Activated CD8-positive, alpha-beta T cell treated with anti-CD3 and anti-CD28 coated beads for 36 hours (primary cell): ENCODE results near the gene CD2. TPM values are rescaled to one million over a fixed set of nuclear protein-coding genes. Genes with fewer than 3 reads are reported as not detected.

ENCODE experiments used
- ATAC-seq: fragments of 200-7000 bp; cut with Tn5 transposase; one replicate; pipeline ENCODE4 v1.10.0; 2021; ENCODE audit warnings: mild to moderate bottlenecking, moderate library complexity
- CTCF ChIA-PET: fragments of 350-600 bp; sonication (Branson Sonifier 250); formaldehyde crosslinking; loops from one replicate; lab custom pipeline; 2021; ENCODE audit warnings: antibody characterized with exemption; lab: Charles Lee
- POLR2A ChIA-PET: fragments of 350-600 bp; sonication (Branson Sonifier 250); formaldehyde crosslinking; loops from one replicate; lab custom pipeline; 2021; ENCODE audit warnings: antibody characterized with exemption; lab: Charles Lee
- DNase-seq: peaks from one replicate; pipeline ENCODE4 v3.0.0-alpha.2; 2020
- H3K27ac Mint-ChIP-seq: one replicate; pipeline ENCODE4 v1.8.0; 2021; ENCODE audit warnings: mild to moderate bottlenecking, mixed read lengths
- H3K27me3 Mint-ChIP-seq: one replicate; pipeline ENCODE4 v1.8.0; 2021; ENCODE audit warnings: mixed read lengths
- H3K36me3 Mint-ChIP-seq: one replicate; pipeline ENCODE4 v1.8.0; 2021; ENCODE audit warnings: low read depth, mixed read lengths
- H3K4me1 Mint-ChIP-seq: one replicate; pipeline ENCODE4 v1.8.0; 2021; ENCODE audit warnings: low read depth, mixed read lengths
- H3K4me3 Mint-ChIP-seq: one replicate; pipeline ENCODE4 v1.8.0; 2021; ENCODE audit warnings: mild to moderate bottlenecking, moderate library complexity, mixed read lengths
- H3K9me3 Mint-ChIP-seq: one replicate; pipeline ENCODE4 v1.8.0; 2021; ENCODE audit warnings: mixed read lengths
- CTCF ChIP-seq: fragments of 200-600 bp; IDR thresholded peaks from one replicate; pipeline ENCODE4 v1.8.0; 2022; ENCODE audit warnings: antibody characterized with exemption, mild to moderate bottlenecking
- intact Hi-C: fragments of 100-400 bp; cut with micrococcal nuclease; formaldehyde crosslinking; loops from one replicate; pipeline ENCODE4 v1.10.0; 2022
- total RNA-seq, 2 experiments: library from RNA; stranded (reverse); gene quantifications; one replicate each; pipeline ENCODE4 v1.2.3, GENCODE V29; 2021

CD2 gene
- 100 to 1,000 TPM; 217 to 220 TPM for total RNA-seq

GRCh38 chr1:116754198-116754977, at the start of gene CD2:
TSS of gene CD2 (plus strand) at chr1:116754430. CDS start at chr1:116754493, 63 bp downstream.
- ChIA-PET CTCF (interaction anchor here (1.0 to 6.7 kb wide), 10 partner anchors 10 to 306 kb away, joined by 3 to 102 read pairs (median 8); partner anchors contain the start of gene TTF2), POLR2A (interaction anchor here (0.8 to 23.7 kb wide), 10 partner anchors 9 to 306 kb away, joined by 3 to 850 read pairs (median 26); partner anchors contain the start of gene TTF2)
- ATAC-seq (peak; percentile 78), DNase-seq (peak; percentile 81)
- Mint-ChIP-seq H3K36me3 (peaks cover 67% of the 10 kb centered on the region), H3K4me1 (peaks cover 23% of the 10 kb centered on the region), H3K27ac (peak within 1 kb of the TSS; percentile 99), H3K4me3 (peak within 1 kb of the TSS; percentile 98), H3K9me3 (peaks cover 9% of the 10 kb centered on the region), H3K27me3 (no peaks in the 10 kb centered on the region)
- no peak for TF ChIP-seq CTCF
- intact Hi-C loops = loop anchor here (1.0 to 10.0 kb wide), 2 partner anchors 16 to 380 kb away; partner anchors contain the start of gene ATP1A1

DNA sequence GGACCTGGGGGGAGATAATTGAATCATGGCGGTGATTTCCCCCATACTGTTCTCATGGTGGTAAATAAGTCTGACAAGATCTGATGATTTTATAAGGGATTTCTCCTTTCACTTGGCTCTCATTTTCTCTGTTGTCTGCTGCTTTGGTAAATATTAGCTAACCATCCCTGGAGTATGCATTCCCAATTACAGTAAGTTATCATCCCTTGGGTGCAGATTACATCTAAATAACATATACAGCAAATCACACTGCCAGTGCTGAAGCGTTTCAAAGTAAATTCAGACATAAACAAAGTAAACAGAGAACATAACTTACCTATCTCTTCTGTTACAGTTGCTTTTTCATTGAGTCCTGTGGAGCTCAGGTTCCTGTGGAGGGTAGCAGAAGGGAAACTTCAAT, 48.1 kb upstream of the CD2 start:
- CTCF ChIA-PET = interaction anchor here (0.9 to 1.2 kb wide), 2 partner anchors 111 to 229 kb away, joined by 3 read pairs; no protein-coding TSS in a partner anchor

GRCh38 chr1:116706841-116707240, 47.4 kb upstream of the CD2 start:
- Mint-ChIP-seq H3K36me3 (no peaks in the 10 kb centered on the region), H3K27ac (no peak overlapping the region), H3K9me3 (peaks cover 4% of the 10 kb centered on the region), H3K4me1 (peaks cover 3% of the 10 kb centered on the region), H3K27me3 (peaks cover 6% of the 10 kb centered on the region), H3K4me3 (no peak overlapping the region)
- POLR2A ChIA-PET = interaction anchor here (0.6 kb wide), 1 partner anchor 342 kb away, joined by 3 read pairs; no protein-coding TSS in a partner anchor
- TF ChIP-seq CTCF = no peak
- ATAC-seq = no peak
- CTCF ChIA-PET = interaction anchor here (1.2 to 1.4 kb wide), 2 partner anchors 27 to 228 kb away, joined by 3 read pairs; no protein-coding TSS in a partner anchor
- intact Hi-C loops = no loop called here
- no peak for DNase-seq

More for the DNA sequence above, 48.1 kb upstream of the CD2 start:
- H3K36me3 Mint-ChIP-seq = no peaks in the 10 kb centered on the region
- no peak for DNase-seq
- POLR2A ChIA-PET = interaction anchor here (0.6 kb wide), 1 partner anchor 343 kb away, joined by 3 read pairs; no protein-coding TSS in a partner anchor
- ATAC-seq = no peak
- peaks cover 6% of the 10 kb centered on the region for H3K9me3 Mint-ChIP-seq
- H3K27ac Mint-ChIP-seq = no peak overlapping the region
- H3K4me1 Mint-ChIP-seq = peaks cover under 1% of the 10 kb centered on the region
- H3K4me3 Mint-ChIP-seq = no peak overlapping the region
- peaks cover 6% of the 10 kb centered on the region for H3K27me3 Mint-ChIP-seq
- intact Hi-C loops = no loop called here
- TF ChIP-seq CTCF = no peak

DNA sequence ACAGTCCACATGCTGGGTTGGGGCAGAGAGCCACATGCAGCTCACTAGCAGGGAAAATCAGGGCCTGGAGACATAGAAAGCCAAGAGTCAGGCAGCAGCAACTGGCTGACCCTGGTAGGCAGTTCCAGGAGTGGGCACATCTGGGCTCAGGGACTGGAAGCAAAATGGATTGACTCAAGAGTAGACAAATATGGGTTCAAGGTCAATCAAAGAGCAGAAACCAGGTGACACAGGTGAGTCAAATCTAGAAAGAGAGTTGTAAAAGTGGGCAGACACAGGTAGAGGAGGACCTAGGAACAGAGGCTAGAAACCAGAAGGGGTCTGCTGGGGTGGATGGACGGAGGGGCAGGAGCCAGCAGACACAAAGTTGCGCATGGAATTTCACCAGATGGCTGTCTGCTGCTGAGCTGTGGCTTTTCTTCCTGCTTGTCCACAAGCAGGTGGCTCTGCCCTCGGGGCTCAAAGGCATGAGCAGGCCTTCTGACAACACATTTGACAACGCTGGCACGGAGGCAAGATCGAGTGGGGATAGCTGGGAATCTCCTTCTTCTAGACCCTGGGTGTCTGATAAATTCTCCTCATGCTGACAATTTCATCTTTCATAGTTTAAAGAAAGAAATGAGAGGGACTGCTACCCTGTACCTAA, 45.9 kb upstream of the CD2 start:
- Mint-ChIP-seq H3K36me3 (no peaks in the 10 kb centered on the region), H3K27ac (no peak overlapping the region), H3K4me3 (no peak overlapping the region), H3K4me1 (peaks cover 13% of the 10 kb centered on the region), H3K9me3 (peaks cover 2% of the 10 kb centered on the region), H3K27me3 (peaks cover 6% of the 10 kb centered on the region)
- ChIA-PET POLR2A (no interaction called here), CTCF (no interaction called here)
- DNase-seq (no peak), ATAC-seq (no peak)
- TF ChIP-seq CTCF = no peak
- intact Hi-C loops = no loop called here
